ENCODE results near the gene CLDN18. TPM values are rescaled to one million over a fixed set of nuclear protein-coding genes. Genes with fewer than 3 reads are reported as not detected.

CLDN18 gene
- total RNA-seq, 1 experiment from 2014 or later: 0.08 TPM

DNA sequence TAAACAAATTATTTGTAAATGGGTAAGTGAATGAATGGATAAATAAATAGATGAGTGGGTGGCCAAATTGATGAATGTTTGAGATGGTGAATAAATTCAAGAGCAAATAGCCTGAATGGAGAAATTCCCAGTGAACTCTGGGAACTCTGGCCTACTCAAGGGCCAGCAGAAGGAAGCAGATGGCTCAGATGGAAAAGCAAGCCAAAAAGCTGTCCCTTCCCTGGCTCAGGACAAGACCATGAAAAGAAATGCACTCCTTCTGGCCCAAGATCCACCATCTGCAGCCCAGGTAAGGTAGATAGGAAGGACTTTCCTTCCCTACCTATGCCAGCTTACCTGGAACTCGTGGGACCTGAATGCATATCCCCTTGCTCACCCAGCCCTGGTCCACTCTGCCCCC, 37.6 kb upstream of the CLDN18 start:
- Histone ChIP-seq H3K27ac (ENCODE audit: low read length) (no peak overlapping the region), H3K9me3 (ENCODE audit: control insufficient read depth, insufficient read depth, low read depth, low read length) (no peaks in the 10 kb centered on the region), H3K27me3 (ENCODE audit: control insufficient read depth, insufficient read depth, low read length) (peaks cover 6% of the 10 kb centered on the region; the same call in 1 of the 2 replicates), H3K4me1 (ENCODE audit: control insufficient read depth, insufficient read depth, low read length) (peaks cover 2% of the 10 kb centered on the region; the same call in 1 of the 2 replicates), H3K4me3 (ENCODE audit: low read depth in 2 of 2, low read length in 2 of 2) (no peak overlapping the region), H3K36me3 (ENCODE audit: control insufficient read depth, insufficient read depth, low read length) (no peaks in the 10 kb centered on the region)
- in situ Hi-C loops (cut with HindIII; ENCODE audit: low pct_unique_long_range_greater_than_20kb, low sequenced_read_pairs): no loop called here
- ATAC-seq (no peak), DNase-seq (ENCODE audit: low read depth, low spot score) (no peak)
- no TSS peak for BruUV-seq (replicated peaks)
- TF ChIP-seq SIN3A (IDR thresholded peaks at IDR 0.05; ENCODE audit: borderline replicate concordance, insufficient read depth, low read depth, low read length) (no peak), TCF7L2 (IDR thresholded peaks at IDR 0.05; ENCODE audit: low read depth, low read length) (no peak), POLR2AphosphoS5 (IDR thresholded peaks at IDR 0.05; ENCODE audit: low read depth, low read length) (no peak)
- TF ChIP-seq, protein P1, sequence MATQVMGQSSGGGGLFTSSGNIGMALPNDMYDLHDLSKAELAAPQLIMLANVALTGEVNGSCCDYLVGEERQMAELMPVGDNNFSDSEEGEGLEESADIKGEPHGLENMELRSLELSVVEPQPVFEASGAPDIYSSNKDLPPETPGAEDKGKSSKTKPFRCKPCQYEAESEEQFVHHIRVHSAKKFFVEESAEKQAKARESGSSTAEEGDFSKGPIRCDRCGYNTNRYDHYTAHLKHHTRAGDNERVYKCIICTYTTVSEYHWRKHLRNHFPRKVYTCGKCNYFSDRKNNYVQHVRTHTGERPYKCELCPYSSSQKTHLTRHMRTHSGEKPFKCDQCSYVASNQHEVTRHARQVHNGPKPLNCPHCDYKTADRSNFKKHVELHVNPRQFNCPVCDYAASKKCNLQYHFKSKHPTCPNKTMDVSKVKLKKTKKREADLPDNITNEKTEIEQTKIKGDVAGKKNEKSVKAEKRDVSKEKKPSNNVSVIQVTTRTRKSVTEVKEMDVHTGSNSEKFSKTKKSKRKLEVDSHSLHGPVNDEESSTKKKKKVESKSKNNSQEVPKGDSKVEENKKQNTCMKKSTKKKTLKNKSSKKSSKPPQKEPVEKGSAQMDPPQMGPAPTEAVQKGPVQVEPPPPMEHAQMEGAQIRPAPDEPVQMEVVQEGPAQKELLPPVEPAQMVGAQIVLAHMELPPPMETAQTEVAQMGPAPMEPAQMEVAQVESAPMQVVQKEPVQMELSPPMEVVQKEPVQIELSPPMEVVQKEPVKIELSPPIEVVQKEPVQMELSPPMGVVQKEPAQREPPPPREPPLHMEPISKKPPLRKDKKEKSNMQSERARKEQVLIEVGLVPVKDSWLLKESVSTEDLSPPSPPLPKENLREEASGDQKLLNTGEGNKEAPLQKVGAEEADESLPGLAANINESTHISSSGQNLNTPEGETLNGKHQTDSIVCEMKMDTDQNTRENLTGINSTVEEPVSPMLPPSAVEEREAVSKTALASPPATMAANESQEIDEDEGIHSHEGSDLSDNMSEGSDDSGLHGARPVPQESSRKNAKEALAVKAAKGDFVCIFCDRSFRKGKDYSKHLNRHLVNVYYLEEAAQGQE (IDR thresholded peaks at IDR 0.05; ENCODE audit: insufficient read depth in 1 of 2, low read depth in 2 of 2, low read length in 1 of 2): no peak
- TF ChIP-seq, protein P2, sequence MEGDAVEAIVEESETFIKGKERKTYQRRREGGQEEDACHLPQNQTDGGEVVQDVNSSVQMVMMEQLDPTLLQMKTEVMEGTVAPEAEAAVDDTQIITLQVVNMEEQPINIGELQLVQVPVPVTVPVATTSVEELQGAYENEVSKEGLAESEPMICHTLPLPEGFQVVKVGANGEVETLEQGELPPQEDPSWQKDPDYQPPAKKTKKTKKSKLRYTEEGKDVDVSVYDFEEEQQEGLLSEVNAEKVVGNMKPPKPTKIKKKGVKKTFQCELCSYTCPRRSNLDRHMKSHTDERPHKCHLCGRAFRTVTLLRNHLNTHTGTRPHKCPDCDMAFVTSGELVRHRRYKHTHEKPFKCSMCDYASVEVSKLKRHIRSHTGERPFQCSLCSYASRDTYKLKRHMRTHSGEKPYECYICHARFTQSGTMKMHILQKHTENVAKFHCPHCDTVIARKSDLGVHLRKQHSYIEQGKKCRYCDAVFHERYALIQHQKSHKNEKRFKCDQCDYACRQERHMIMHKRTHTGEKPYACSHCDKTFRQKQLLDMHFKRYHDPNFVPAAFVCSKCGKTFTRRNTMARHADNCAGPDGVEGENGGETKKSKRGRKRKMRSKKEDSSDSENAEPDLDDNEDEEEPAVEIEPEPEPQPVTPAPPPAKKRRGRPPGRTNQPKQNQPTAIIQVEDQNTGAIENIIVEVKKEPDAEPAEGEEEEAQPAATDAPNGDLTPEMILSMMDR (IDR thresholded peaks at IDR 0.05): no peak
- intact Hi-C loops (cut with micrococcal nuclease; ENCODE audit: unreplicated experiment): loop anchor here (10.0 kb wide), 1 partner anchor 938 kb away; no protein-coding TSS in a partner anchor
- ChIA-PET CTCF (no interaction called here), POLR2A (no interaction called here)

DNA sequence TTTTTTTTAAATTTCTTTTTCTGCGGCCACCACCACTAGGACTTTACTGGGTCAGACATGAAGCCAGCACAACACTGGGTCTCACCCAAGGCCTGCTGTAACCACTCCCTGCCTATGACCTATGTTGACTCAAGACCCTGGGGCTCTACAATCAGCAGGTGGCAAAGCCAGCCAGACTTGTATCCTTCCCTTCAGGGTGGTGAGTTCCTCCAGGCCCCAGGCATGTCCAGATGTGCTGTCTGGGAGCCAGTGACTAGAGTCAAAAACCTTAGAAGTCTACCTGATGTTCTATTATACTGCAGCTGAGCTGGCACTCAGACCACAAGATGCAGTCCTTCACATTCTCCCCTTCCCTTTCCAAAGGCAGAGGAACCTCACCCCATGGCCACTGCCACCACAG, 31.6 kb upstream of the CLDN18 start:
- ChIA-PET POLR2A (no interaction called here), CTCF (no interaction called here)
- in situ Hi-C loops (cut with HindIII; ENCODE audit: low pct_unique_long_range_greater_than_20kb, low sequenced_read_pairs) (no loop called here), intact Hi-C loops (cut with micrococcal nuclease; ENCODE audit: unreplicated experiment) (loop anchor here (10.0 kb wide), 1 partner anchor 944 kb away; no protein-coding TSS in a partner anchor)
- no peak for ATAC-seq
- DNase-seq (ENCODE audit: low read depth, low spot score): no peak
- no TSS peak for BruUV-seq (replicated peaks)
- no peaks in the 10 kb centered on the region for H3K9me3 ChIP-seq (ENCODE audit: control insufficient read depth, insufficient read depth, low read depth, low read length)
- no peak overlapping the region for H3K27ac ChIP-seq (ENCODE audit: low read length)
- TF ChIP-seq TCF7L2 (IDR thresholded peaks at IDR 0.05; ENCODE audit: low read depth, low read length): no peak
- TF ChIP-seq, protein P2 (IDR thresholded peaks at IDR 0.05): no peak
- TF ChIP-seq SIN3A (IDR thresholded peaks at IDR 0.05; ENCODE audit: borderline replicate concordance, insufficient read depth, low read depth, low read length): no peak
- TF ChIP-seq, protein P1 (IDR thresholded peaks at IDR 0.05; ENCODE audit: insufficient read depth in 1 of 2, low read depth in 2 of 2, low read length in 1 of 2): no peak
- no peak for TF ChIP-seq POLR2AphosphoS5 (IDR thresholded peaks at IDR 0.05; ENCODE audit: low read depth, low read length)
- no peaks in the 10 kb centered on the region for H3K36me3 ChIP-seq (ENCODE audit: control insufficient read depth, insufficient read depth, low read length)
- no peaks in the 10 kb centered on the region for H3K4me1 ChIP-seq (ENCODE audit: control insufficient read depth, insufficient read depth, low read length)
- H3K4me3 ChIP-seq (ENCODE audit: low read depth in 2 of 2, low read length in 2 of 2): no peak overlapping the region
- H3K27me3 ChIP-seq (ENCODE audit: control insufficient read depth, insufficient read depth, low read length): no peaks in the 10 kb centered on the region
